Measurements from ENCODE around the gene FIBIN. TPM values are rescaled to one million over a fixed set of nuclear protein-coding genes. Genes with fewer than 3 reads are reported as not detected.

FIBIN gene
- 61.7 and 80.4 TPM in 2 replicates for total RNA-seq

DNA sequence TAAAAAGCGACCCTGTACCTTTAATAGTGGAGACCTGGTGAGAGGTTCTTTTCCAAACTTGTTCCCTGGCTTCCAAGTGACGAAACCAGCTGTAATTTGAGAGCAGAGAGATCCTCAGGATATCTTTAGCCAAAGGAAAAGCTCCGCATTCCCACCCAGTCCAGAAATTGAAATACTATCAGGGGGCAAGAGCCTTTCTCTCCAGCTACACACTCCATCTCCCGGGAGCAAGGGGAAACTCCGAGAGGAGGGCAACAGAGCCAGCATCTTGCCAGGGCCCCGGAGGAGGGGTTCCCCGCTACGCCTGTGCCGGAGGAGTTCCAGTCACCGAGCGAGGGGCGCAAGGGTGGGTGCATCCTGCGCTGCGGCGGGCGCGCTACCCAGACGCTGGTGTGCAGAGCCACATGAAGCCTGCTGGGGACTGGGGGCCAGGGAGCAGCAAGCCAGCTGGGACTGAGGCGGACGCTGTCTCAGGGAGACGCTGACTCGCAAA, at the start of gene FIBIN:
Gene FIBIN (plus strand): TSS at position 148 of the 493 bp plus-strand sequence. CDS start 415 bp downstream, outside the sequence.

DNA sequence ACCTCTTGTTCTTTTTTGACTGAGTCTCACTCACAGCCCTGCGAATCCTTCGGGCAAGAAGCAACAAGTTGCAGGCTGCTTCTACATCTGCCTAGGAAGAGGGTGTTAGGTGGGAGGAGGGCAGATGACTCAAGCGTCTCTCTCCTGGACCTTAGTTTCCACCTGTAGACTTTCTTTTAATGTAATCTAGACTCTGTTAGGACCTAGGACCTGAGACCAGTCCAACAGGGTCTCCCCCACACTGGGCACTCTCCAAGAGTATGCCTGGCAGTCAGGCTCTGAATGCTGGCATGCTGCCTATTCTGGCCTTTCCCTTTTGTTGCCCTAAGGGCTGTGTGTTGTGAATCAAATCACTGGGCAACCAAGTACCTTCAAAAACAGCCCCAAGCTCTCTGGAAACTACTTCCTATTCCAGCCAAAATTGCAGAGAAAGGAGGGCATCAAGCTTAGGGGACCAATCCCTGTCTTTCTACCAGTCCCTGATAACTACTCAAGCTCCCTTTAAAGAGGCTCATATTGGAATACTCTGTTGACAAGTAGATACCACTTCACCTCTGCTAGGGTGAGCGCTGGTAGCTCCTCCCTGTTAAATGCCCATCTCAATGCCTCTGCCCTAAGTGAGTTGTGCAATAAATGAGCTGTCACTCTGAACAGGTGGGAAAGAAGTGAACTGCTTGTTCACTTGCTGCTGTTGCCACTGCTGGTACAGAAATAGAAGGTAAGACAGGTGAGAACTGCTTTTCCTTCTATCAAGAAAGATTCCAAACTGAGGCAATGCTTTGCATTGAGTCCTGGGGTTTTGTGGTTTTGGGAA, 46.6 kb downstream of the FIBIN start, which contains the start of gene BBOX1:
Gene BBOX1 (plus strand): TSS at position 514 of the 814 bp plus-strand sequence. CDS start 14,616 bp downstream, outside the sequence.

Other genes starting within 250 kb of the FIBIN start
- gene BBOX1, start 46.7 kb downstream of the FIBIN start, total RNA-seq = not detected in 2 replicates

Measured in pericardium fibroblast (primary cell).